ENCODE data around the gene VPS26A.
A peak's percentile ranks its signal among the peaks of the same experiment; 100 is the strongest.

DNA sequence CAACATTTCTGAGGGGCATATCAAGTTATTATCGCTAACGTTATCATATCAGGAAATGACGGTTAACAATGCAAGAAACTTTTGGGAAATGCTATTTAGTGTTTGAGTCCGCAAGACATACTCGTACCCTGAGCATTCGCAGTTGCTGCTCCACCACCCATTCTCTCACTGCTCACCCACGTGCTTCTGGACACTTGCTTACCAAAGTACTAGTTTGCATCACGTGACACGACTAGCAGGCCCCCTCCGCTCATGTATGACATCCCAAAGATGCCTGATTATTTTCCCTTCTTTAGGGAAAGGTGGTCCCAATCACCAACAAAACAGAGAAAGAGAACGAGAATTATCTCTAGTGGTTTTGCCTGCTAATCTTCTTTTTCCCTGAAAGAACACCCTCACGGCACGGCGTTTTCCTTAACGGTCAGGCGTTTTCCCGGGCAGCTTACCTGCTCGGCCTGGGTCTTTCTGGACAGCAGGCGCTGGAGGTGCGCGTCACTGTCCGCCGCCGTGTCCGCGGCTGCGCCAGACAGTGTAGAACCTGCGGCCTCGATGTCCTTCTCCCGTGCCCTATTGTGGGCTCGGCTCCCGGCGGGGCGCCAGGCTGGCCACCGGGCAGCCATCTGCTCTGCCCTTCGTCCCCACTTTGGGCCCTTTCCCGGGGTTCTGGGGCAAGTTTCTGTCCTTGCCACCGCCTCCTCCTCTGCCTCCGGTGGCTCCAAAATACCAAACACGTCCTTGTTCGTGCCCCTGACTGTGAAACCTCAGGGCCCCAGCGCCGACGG, 56.0 kb downstream of the VPS26A start, which contains the start of gene SUPV3L1:
- peak; percentile 86 for TF ChIP-seq POLR2AphosphoS5 (IDR thresholded peaks at IDR 0.05; ENCODE audit: low read depth, low read length)
- TF ChIP-seq TAF1 (IDR thresholded peaks at IDR 0.05; ENCODE audit: borderline replicate concordance, insufficient read depth, low read length) = peak; percentile 75; the same call in 1 of the 2 replicates
- TF ChIP-seq, protein P1, sequence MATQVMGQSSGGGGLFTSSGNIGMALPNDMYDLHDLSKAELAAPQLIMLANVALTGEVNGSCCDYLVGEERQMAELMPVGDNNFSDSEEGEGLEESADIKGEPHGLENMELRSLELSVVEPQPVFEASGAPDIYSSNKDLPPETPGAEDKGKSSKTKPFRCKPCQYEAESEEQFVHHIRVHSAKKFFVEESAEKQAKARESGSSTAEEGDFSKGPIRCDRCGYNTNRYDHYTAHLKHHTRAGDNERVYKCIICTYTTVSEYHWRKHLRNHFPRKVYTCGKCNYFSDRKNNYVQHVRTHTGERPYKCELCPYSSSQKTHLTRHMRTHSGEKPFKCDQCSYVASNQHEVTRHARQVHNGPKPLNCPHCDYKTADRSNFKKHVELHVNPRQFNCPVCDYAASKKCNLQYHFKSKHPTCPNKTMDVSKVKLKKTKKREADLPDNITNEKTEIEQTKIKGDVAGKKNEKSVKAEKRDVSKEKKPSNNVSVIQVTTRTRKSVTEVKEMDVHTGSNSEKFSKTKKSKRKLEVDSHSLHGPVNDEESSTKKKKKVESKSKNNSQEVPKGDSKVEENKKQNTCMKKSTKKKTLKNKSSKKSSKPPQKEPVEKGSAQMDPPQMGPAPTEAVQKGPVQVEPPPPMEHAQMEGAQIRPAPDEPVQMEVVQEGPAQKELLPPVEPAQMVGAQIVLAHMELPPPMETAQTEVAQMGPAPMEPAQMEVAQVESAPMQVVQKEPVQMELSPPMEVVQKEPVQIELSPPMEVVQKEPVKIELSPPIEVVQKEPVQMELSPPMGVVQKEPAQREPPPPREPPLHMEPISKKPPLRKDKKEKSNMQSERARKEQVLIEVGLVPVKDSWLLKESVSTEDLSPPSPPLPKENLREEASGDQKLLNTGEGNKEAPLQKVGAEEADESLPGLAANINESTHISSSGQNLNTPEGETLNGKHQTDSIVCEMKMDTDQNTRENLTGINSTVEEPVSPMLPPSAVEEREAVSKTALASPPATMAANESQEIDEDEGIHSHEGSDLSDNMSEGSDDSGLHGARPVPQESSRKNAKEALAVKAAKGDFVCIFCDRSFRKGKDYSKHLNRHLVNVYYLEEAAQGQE (IDR thresholded peaks at IDR 0.05; ENCODE audit: insufficient read depth in 1 of 2, low read depth in 2 of 2, low read length in 2 of 2) = no peak
- no peak for TF ChIP-seq FOXP2 (optimal IDR thresholded peaks at IDR 0.05; ENCODE audit: borderline replicate concordance, extremely low read depth, extremely low read length, insufficient read depth)
- peak; percentile 97 for TF ChIP-seq SIN3A (IDR thresholded peaks at IDR 0.05; ENCODE audit: borderline replicate concordance, insufficient read depth, low read length)

Measured in PFSK-1 (cell line).